ENCODE results near the gene PLIN4.

PLIN4 gene

GRCh38 chr19:4553092-4553695 is 34.9 kb upstream of the PLIN4 start:
- ATAC-seq, result no peak
- TF ChIP-seq ISL1 (CRISPR knock-in tag; IDR thresholded peaks at IDR 0.05) (no peak), PPARA (CRISPR knock-in tag; IDR thresholded peaks at IDR 0.05; ENCODE audit: borderline replicate concordance) (no peak), ZNF8 (CRISPR knock-in tag; IDR thresholded peaks at IDR 0.05) (no peak)

GRCh38 chr19:4552525-4552819 is 34.2 kb upstream of the PLIN4 start:
- ATAC-seq, result no peak
- no peak for TF ChIP-seq ARNTL (CRISPR knock-in tag; IDR thresholded peaks at IDR 0.05; ENCODE audit: borderline replicate concordance, low read depth)
- TF ChIP-seq PPARA (CRISPR knock-in tag; IDR thresholded peaks at IDR 0.05; ENCODE audit: borderline replicate concordance), result no peak
- no peak for TF ChIP-seq TCF4 (CRISPR knock-in tag; IDR thresholded peaks at IDR 0.05; ENCODE audit: borderline replicate concordance)

GRCh38 chr19:4550479-4551050 is 32.3 kb upstream of the PLIN4 start:
- TF ChIP-seq ARNTL (CRISPR knock-in tag; IDR thresholded peaks at IDR 0.05; ENCODE audit: borderline replicate concordance, low read depth) (no peak), ISL1 (CRISPR knock-in tag; IDR thresholded peaks at IDR 0.05) (no peak), BACH2 (CRISPR knock-in tag; IDR thresholded peaks at IDR 0.05; ENCODE audit: borderline replicate concordance) (no peak), PATZ1 (CRISPR knock-in tag; IDR thresholded peaks at IDR 0.05; ENCODE audit: borderline replicate concordance) (no peak), TOX (CRISPR knock-in tag; IDR thresholded peaks at IDR 0.05; ENCODE audit: borderline replicate concordance) (no peak), GLIS3 (CRISPR knock-in tag; IDR thresholded peaks at IDR 0.05) (no peak), CSDC2 (CRISPR knock-in tag; IDR thresholded peaks at IDR 0.05) (no peak), TSHZ2 (CRISPR knock-in tag; IDR thresholded peaks at IDR 0.05) (no peak)

GRCh38 chr19:4550018-4550417 is 31.7 kb upstream of the PLIN4 start:
- ATAC-seq, result no peak

More at GRCh38 chr19:4550479-4551050, 32.3 kb upstream of the PLIN4 start:
- no peak for ATAC-seq

More at GRCh38 chr19:4550018-4550417, 31.7 kb upstream of the PLIN4 start:
- TF ChIP-seq ISL1 (CRISPR knock-in tag; IDR thresholded peaks at IDR 0.05) (no peak), BACH2 (CRISPR knock-in tag; IDR thresholded peaks at IDR 0.05; ENCODE audit: borderline replicate concordance) (no peak), ZFP30 (CRISPR knock-in tag; IDR thresholded peaks at IDR 0.05) (no peak), CSRNP3 (CRISPR knock-in tag; IDR thresholded peaks at IDR 0.05) (no peak), CREB5 (CRISPR knock-in tag; IDR thresholded peaks at IDR 0.05; ENCODE audit: low read depth) (no peak), ZNF70 (CRISPR knock-in tag; IDR thresholded peaks at IDR 0.05) (no peak), TSHZ2 (CRISPR knock-in tag; IDR thresholded peaks at IDR 0.05) (no peak), SNAI2 (CRISPR knock-in tag; IDR thresholded peaks at IDR 0.05) (no peak), ZNF565 (CRISPR knock-in tag; conservative IDR thresholded peaks at IDR 0.05; ENCODE audit: low read depth) (no peak), GLIS3 (CRISPR knock-in tag; IDR thresholded peaks at IDR 0.05) (no peak), PPARA (CRISPR knock-in tag; IDR thresholded peaks at IDR 0.05; ENCODE audit: borderline replicate concordance) (no peak), TCF4 (CRISPR knock-in tag; IDR thresholded peaks at IDR 0.05; ENCODE audit: borderline replicate concordance) (no peak), ARNTL (CRISPR knock-in tag; IDR thresholded peaks at IDR 0.05; ENCODE audit: borderline replicate concordance, low read depth) (no peak), ZFP3 (CRISPR knock-in tag; IDR thresholded peaks at IDR 0.05) (no peak), ZNF8 (CRISPR knock-in tag; IDR thresholded peaks at IDR 0.05) (no peak), OSR1 (CRISPR knock-in tag; IDR thresholded peaks at IDR 0.05) (no peak)
